HAP-1 (cell line): ENCODE measurements around the gene SGIP1.

Source experiments
- DNase-seq, 2 experiments: peaks; one replicate each; pipeline ENCODE4 v3.0.0-alpha.2; 2016 to 2020; ENCODE audit warnings: low spot score in 2 of 2
- H3K27me3 ChIP-seq: fragments of 250-450 bp; sonication (Bioruptor Pico); 2 replicates; pipeline ENCODE4 v1.5.1; 2020; ENCODE audit warnings: low read depth, mild to moderate bottlenecking, moderate library complexity
- H3K36me3 ChIP-seq: fragments of 250-450 bp; sonication (Bioruptor Pico); replicated peaks from 2 replicates; pipeline ENCODE4 v1.5.1; 2020; ENCODE audit warnings: mild to moderate bottlenecking
- H3K4me1 ChIP-seq: fragments of 250-450 bp; sonication (Bioruptor Pico); 2 replicates; pipeline ENCODE4 v1.5.1; 2020; ENCODE audit warnings: mild to moderate bottlenecking
- H3K4me3 ChIP-seq: fragments of 250-450 bp; sonication (Bioruptor Pico); 2 replicates; pipeline ENCODE4 v1.5.1; 2020; ENCODE audit warnings: mild to moderate bottlenecking, moderate library complexity
- H3K9me3 ChIP-seq: fragments of 250-450 bp; sonication (Bioruptor Pico); 2 replicates; pipeline ENCODE4 v1.5.1; 2020; ENCODE audit warnings: mild to moderate bottlenecking, moderate library complexity
- in situ Hi-C: fragments of 300-500 bp; cut with MboI; formaldehyde crosslinking; loops from 3 replicates; pipeline ENCODE4 v1.14.3; 2020; ENCODE audit warnings: low sequenced_read_pairs, inconsistent platforms, mixed read lengths

SGIP1 gene

DNA sequence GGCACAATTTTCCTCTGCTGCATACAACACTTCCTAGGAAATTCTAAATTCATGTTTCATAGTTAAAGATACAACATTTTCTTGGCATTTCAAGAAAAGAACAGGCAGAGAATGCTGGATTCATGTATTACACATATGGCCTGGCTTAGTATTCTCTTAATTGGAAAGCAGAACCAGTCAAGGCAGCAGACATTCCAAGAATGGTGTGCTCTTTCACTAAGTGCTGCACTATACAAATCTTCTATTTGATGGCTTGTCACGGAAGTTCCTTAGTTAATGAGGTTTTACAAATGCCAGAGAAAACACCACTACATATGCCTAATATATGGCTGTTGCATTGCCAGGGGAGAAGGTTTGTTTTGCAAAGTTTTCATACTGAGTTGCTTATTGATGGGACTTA lies 137.5 kb downstream of the SGIP1 start:
- H3K27me3 ChIP-seq: no peaks in the 10 kb centered on the region
- DNase-seq: no peak
- H3K4me1 ChIP-seq: no peaks in the 10 kb centered on the region
- no peaks in the 10 kb centered on the region for H3K36me3 ChIP-seq
- H3K9me3 ChIP-seq: no peaks in the 10 kb centered on the region
- no peak overlapping the region for H3K4me3 ChIP-seq
- in situ Hi-C loops: no loop called here

DNA sequence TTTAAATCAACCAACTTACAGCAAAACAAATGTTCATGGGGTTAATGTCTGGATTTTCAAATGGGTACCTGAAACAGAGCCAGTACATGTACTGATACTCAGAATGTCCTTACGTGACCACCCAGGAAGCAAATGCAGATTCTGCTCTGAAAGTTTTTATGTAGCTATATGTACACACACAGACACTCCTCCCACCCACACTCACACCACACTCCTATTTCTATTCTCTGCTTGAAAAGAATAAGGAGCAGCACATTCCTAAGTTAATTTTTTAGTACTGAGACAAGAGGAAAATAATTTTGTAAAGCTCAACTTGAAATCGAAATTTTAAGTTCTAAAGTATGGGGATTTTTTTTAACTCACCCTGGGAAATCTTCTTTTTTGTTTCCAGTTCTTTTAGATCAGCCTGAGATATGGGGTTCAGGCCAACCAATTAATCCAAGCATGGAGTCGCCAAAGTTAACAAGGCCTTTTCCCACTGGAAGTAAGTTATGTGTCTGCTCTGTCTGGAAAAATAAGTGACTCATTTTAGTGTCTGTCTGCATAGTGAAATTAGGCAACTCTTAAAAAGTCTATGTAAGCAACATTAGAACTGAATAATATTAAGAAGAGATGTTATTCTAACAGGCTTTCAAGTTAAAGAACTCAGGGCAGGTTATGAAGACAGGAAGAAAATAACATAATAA lies 142.8 kb downstream of the SGIP1 start:
- Histone ChIP-seq H3K9me3 (no peaks in the 10 kb centered on the region), H3K4me3 (no peak overlapping the region), H3K36me3 (no peaks in the 10 kb centered on the region), H3K4me1 (no peaks in the 10 kb centered on the region), H3K27me3 (no peaks in the 10 kb centered on the region)
- in situ Hi-C loops: no loop called here
- DNase-seq: no peak

DNA sequence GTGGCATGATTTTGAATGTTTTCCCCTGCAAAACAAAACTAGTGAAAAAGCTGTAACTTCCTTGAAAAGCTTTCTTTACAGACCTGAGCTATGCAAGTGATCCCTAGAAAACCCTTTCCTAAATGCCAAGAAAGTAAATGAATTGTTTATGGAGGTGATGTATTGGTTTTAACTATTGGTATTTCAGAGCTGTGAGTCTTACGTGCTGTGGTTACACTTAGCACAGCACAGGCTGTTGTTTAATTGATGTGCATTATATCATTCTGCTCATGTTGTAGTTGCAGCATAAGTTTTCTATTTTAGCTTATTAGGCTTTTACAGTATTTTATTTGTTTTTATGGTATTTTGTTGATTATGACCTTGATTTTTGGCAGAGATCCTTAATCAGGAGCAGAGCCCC lies 144.2 kb downstream of the SGIP1 start:
- DNase-seq: no peak
- no peak overlapping the region for H3K4me3 ChIP-seq

DNA sequence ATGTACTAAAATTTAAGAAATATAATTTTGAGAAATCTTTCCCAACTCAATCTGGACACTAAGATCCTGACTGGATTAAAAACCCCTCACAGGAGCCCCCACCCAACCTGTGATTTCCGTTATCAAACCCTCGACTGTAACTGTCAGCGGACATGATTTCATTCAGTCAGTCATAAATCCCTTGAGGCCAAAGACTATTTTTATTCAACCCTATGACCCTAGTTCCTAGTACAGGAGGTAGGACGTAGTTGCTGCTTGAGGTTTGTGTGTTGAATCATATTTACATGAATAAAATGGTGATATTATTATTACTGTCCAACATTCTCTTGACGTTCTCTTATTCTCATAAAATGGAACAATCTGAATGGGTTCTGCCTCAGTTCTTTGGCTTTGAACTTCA lies 145.2 kb downstream of the SGIP1 start:
- Histone ChIP-seq H3K9me3 (no peaks in the 10 kb centered on the region), H3K27me3 (no peaks in the 10 kb centered on the region), H3K4me1 (peaks cover under 1% of the 10 kb centered on the region; the same call in 1 of the 2 replicates), H3K36me3 (no peaks in the 10 kb centered on the region), H3K4me3 (no peak overlapping the region)
- no peak for DNase-seq
- in situ Hi-C loops: no loop called here

More for the DNA sequence above, 144.2 kb downstream of the SGIP1 start:
- no peaks in the 10 kb centered on the region for H3K9me3 ChIP-seq
- in situ Hi-C loops: no loop called here
- no peaks in the 10 kb centered on the region for H3K36me3 ChIP-seq
- H3K27me3 ChIP-seq: no peaks in the 10 kb centered on the region
- H3K4me1 ChIP-seq: no peaks in the 10 kb centered on the region

DNA sequence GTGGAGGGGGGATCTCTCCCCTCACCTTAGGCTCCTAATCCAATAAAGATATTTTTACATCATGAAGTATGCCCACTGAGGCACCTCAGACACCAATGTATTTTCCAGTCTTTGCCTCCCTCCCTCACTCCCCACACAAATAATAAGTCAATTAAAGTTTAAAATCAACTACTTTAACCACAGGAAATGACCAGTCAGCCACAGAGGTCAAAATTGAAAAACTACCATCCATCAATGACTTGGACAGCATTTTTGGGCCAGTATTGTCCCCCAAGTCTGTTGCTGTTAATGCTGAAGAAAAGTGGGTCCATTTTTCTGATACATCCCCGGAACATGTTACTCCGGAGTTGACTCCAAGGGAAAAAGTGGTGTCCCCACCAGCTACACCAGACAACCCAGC lies 147.7 kb downstream of the SGIP1 start:
- no peaks in the 10 kb centered on the region for H3K27me3 ChIP-seq
- no peak overlapping the region for H3K4me3 ChIP-seq
- H3K36me3 ChIP-seq: no peaks in the 10 kb centered on the region
- in situ Hi-C loops: no loop called here
- no peaks in the 10 kb centered on the region for H3K9me3 ChIP-seq
- H3K4me1 ChIP-seq: peaks cover 10% of the 10 kb centered on the region
- no peak for DNase-seq

DNA sequence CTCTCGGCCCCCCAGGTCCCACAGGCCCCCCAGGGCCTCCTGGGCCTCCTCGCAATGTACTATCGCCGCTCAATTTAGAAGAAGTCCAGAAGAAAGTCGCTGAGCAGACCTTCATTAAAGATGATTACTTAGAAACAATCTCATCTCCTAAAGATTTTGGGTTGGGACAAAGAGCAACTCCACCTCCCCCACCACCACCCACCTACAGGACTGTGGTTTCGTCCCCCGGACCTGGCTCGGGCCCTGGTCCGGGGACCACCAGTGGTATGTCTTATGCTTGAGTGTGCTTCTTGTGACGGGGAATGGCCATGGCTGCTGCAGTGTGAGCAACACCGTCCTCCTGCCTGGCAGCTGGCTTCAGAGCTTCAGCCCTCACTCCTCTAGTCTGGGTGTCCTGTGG lies 148.2 kb downstream of the SGIP1 start:
- Histone ChIP-seq H3K4me1 (peaks cover 10% of the 10 kb centered on the region), H3K36me3 (no peaks in the 10 kb centered on the region), H3K4me3 (no peak overlapping the region), H3K9me3 (no peaks in the 10 kb centered on the region), H3K27me3 (no peaks in the 10 kb centered on the region)
- no peak for DNase-seq
- in situ Hi-C loops: no loop called here

DNA sequence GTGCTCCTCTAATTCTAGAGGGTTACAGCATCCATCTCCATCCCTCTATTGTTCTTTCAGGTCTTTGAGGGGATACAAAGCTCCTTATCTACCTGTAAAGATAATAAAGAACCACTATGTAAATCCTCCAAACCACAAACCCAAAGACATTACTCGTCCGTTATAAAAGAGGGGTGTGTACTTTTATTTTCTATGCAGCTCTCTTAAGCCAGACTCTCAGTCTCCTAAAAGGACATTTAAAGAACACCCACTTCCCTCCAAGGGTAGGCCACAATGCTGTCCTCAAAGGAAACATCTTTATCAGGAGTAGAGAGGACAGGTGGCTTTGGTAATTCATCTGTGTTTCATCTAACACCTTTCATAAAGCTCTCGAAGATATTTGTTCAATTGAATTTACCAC lies 150.4 kb downstream of the SGIP1 start:
- Histone ChIP-seq H3K27me3 (no peaks in the 10 kb centered on the region), H3K36me3 (no peaks in the 10 kb centered on the region), H3K9me3 (no peaks in the 10 kb centered on the region), H3K4me1 (peaks cover 10% of the 10 kb centered on the region), H3K4me3 (no peak overlapping the region)
- in situ Hi-C loops: no loop called here
- no peak for DNase-seq

DNA sequence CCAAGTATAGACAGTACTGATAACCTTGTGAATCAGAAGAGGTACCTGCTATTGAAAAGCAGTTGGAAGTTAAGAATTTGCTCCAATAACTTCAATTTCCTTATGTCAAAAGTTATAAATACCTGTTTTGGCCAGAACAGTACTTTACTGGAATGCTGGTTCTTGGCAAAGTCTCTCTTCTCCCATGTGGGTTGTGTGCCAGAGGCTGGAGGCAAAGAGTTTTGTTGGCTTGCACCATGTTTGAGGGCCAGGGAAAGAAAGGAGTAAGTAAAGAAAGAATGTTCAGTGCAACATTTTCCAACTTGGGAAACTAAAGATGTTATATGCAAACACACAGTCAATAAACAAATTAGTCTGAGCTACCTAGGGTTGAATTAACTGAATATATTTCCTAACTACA lies 151.3 kb downstream of the SGIP1 start:
- H3K27me3 ChIP-seq: no peaks in the 10 kb centered on the region
- H3K36me3 ChIP-seq: no peaks in the 10 kb centered on the region
- no peak for DNase-seq
- no peak overlapping the region for H3K4me3 ChIP-seq
- peaks cover 10% of the 10 kb centered on the region for H3K4me1 ChIP-seq
- in situ Hi-C loops: no loop called here
- no peaks in the 10 kb centered on the region for H3K9me3 ChIP-seq

DNA sequence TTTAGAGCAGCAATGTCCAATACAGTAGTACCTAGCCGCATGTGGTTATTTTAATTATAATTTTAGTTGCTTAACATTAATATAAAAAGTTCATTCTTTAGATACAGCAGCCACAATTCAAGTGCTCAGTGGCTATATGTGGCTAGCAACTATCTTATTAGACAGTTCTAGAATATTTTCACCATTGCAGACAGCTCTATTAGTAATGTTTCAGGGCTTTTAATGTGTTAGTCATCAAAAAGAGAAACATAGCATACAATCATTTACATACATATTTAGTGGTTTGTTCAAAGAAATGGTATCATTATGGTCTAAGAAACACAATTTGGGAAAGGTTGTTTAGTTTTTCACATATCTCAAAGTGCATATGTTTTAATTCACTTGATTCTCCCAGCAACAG lies 151.7 kb downstream of the SGIP1 start:
- no peaks in the 10 kb centered on the region for H3K9me3 ChIP-seq
- H3K27me3 ChIP-seq: no peaks in the 10 kb centered on the region
- H3K4me3 ChIP-seq: no peak overlapping the region
- H3K36me3 ChIP-seq: no peaks in the 10 kb centered on the region
- peaks cover 10% of the 10 kb centered on the region for H3K4me1 ChIP-seq
- DNase-seq: no peak
- in situ Hi-C loops: no loop called here

DNA sequence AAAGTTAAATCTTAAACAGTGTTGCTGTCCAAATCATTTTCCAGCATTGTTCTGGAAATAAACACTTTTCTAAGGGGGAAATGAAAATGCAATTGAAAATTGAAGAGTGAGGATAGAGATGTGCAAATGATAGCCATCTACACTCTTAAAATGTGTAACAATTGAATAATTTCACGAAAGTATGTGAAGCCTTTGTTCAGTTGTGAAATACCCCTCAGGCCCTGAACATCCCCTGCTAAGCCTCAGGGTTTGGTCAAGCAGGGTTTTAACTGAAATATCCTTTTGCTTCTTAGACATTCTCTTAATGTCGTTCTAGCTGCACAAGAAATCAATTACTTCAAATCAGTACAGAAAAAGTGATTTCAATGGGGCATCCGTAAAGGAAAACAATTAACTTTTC lies 152.5 kb downstream of the SGIP1 start:
- H3K4me3 ChIP-seq: no peak overlapping the region
- DNase-seq: no peak
- peaks cover 10% of the 10 kb centered on the region for H3K4me1 ChIP-seq
- in situ Hi-C loops: no loop called here
- no peaks in the 10 kb centered on the region for H3K36me3 ChIP-seq
- no peaks in the 10 kb centered on the region for H3K9me3 ChIP-seq
- H3K27me3 ChIP-seq: no peaks in the 10 kb centered on the region

DNA sequence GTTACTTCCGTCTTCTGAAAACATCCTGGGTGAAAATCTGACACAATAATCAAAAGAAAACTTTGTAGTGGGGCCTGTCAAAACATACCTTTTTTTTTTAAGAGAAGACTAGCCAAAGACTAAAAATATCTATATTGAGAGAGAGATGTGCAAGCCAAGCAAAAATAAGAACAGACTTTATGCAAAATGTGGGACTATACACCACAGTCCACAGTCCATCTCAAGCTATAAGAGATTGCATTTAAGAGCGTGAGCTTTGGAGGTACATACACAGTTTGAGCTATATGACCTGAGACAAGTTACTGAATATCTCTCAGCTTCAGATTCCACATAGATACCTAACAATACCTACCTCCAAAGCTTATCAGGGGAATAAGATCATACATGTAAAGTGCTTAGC lies 153.4 kb downstream of the SGIP1 start:
- DNase-seq: no peak
- in situ Hi-C loops: no loop called here
- H3K4me3 ChIP-seq: no peak overlapping the region
- H3K4me1 ChIP-seq: peaks cover 10% of the 10 kb centered on the region
- H3K27me3 ChIP-seq: no peaks in the 10 kb centered on the region
- H3K9me3 ChIP-seq: no peaks in the 10 kb centered on the region
- H3K36me3 ChIP-seq: no peaks in the 10 kb centered on the region

DNA sequence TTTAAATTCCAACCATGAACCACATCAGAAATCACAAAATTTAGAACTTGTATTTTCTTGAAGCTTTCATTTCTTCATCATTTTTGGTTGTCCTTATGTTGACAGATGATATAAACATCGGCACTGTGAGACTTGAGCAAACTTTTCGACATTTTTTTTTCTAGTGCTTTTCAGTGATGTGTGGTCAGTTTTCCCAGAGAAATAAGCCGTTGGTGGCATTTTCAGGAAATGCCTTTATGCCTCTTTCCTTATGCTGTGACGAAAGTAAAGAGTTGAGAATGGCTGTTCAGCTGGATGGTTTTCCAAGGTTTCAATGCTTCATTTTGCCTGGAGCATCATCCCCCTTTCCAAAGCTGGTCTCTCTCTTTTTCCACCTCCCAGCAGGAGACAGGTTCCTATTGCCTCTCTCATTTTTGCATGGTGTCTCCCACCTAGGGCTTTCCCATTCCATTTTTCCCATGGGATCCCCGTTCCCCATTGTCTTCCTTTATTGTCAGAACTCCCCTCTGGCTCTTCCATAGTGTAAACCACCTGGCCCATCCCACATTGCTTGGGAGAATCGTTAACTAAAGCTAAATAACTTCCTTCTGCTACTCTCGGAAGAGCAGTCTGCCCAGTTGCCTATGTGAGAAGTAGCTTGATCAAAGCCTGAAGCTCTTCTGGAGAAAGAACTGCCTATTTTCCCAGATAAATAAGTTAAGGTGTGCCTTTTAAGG lies 156.9 kb downstream of the SGIP1 start:
- in situ Hi-C loops: no loop called here
- no peaks in the 10 kb centered on the region for H3K36me3 ChIP-seq

DNA sequence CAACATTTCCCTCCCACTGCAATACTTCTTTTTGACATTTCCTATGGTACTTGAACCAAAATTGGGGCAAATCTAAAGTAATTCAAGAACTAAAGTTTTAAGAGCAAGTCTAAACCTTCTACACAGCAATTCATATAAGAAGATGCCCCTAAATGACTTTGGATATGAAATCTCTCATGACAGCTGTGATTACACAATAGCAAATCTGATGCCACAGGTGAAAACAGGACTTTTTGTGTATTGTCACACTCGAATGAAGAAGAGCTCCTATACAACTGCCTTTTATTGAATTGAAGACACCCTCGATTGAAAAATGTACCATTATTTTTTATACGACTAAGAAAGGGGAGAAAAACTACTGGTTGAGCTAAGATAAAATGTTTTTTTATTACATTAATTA lies 158.7 kb downstream of the SGIP1 start:
- in situ Hi-C loops: no loop called here
- Histone ChIP-seq H3K36me3 (no peaks in the 10 kb centered on the region), H3K4me1 (no peaks in the 10 kb centered on the region), H3K4me3 (no peak overlapping the region), H3K9me3 (no peaks in the 10 kb centered on the region), H3K27me3 (no peaks in the 10 kb centered on the region)
- DNase-seq: no peak

More for the DNA sequence above, 156.9 kb downstream of the SGIP1 start:
- Histone ChIP-seq H3K4me1 (peaks cover 5% of the 10 kb centered on the region; the same call in 1 of the 2 replicates), H3K9me3 (no peaks in the 10 kb centered on the region), H3K4me3 (no peak overlapping the region), H3K27me3 (no peaks in the 10 kb centered on the region)
- no peak for DNase-seq

DNA sequence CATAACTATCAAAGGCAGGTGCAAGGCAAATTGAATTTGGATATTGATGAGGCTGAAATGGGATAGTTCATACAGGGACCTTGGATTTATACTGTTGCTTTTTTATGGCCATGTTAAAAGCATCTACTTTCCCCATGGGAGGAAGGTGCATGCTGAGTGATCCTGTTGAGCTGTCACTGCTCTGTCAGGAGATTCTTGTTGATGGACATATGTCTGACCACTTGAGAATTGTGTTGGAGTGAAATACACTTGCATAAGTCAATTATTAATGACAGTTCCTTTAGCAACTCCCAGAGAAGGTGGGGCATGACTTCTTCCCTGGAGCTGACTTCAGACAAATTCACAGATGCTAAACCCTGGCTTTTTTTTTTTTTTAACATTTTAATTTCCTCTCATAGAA lies 159.9 kb downstream of the SGIP1 start:
- Histone ChIP-seq H3K36me3 (no peaks in the 10 kb centered on the region), H3K9me3 (no peaks in the 10 kb centered on the region), H3K27me3 (no peaks in the 10 kb centered on the region), H3K4me1 (no peaks in the 10 kb centered on the region), H3K4me3 (no peak overlapping the region)
- no peak for DNase-seq
- in situ Hi-C loops: no loop called here
